GM10266 (cell line): ENCODE data around the gene ADGRL2.

Experiments
- DNase-seq: peaks from one replicate; pipeline ENCODE4 v3.0.0; 2012; ENCODE audit errors: extremely low spot score
- CTCF ChIP-seq: IDR thresholded peaks from 2 replicates; pipeline ENCODE4 v1.5.1; 2012; ENCODE audit warnings: mild to moderate bottlenecking, low read depth; ENCODE audit not compliant: control insufficient read depth, insufficient read depth; ENCODE audit errors: missing control alignments

ADGRL2 gene

GRCh38 chr1:81760477-81761097 is 40.1 kb upstream of the ADGRL2 start:
- no peak for TF ChIP-seq CTCF

DNA sequence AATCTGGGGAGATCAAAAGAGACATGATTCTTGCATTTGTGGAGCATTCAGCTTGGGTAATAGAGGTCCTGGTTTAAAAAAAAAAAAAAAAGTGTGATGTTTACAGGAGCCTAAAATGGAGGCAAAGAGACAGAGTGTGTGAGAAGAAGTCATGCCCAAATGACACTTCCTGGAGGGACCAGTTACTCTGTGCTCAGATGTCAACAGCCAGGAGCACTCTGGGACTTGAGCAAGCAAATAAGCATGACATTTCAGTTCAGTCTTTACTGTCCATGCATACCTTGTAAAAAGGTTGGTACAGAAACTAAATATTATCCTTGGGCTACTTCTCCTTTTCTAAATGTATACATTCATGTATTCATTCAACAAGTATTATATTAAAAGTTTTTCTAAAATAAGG is 25.2 kb upstream of the ADGRL2 start:
- TF ChIP-seq CTCF: no peak
- DNase-seq: no peak

More at GRCh38 chr1:81760477-81761097, 40.1 kb upstream of the ADGRL2 start:
- no peak for DNase-seq

DNA sequence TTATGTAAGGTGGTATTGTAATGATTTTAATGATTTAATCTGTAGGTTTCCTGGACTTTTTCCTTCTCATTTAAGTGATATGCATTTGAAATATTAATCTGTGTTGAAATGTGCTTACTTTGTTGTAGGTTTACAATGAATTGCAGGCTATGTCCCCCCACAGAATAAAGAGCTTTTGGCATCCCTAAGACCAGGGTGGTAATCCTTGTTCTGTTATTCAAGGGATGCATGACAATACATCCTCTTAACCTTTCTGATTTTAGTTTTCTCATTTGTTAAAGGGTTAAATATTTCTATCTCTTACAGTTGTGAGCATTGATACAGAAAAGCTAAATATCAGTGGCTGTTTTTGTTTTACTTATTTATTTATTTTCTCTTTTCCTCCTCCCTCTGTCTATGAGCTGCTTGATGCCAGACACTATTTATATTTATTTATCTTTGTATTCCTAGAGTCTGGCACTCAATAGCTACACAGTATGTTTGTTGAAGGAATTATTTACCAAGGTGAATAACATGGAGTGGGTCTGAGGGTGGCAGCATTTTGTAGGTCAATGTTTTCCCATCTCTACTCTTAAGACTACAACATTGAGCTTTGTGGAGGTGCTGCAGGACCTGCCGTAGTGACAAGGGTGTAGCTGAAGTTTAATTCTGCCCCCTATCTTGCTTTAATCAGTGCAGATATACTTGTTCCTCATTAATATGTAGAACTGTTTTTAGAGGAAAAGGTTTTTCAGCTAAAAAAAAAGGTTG is 19.9 kb upstream of the ADGRL2 start:
- DNase-seq: no peak
- no peak for TF ChIP-seq CTCF

DNA sequence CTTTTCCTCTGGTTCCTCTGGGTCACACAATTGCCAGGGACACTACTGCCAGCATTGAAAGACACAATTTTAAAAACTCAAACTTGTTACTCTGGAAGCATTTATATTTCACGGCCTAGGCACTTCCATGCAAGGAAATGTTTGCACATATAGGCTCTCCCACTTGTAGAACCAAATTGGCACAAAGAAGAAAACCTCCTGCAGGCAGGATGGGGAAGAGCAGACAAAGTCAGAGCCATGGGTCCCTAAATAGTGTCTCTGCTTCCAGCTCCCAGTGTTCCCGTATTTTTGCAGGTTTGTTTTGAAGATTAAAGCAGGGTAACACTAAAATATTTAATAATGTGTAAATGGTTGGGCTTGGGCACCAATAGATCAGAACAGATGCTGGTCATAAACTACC is 19.0 kb upstream of the ADGRL2 start:
- no peak for DNase-seq
- TF ChIP-seq CTCF: no peak

- DNase-seq: no peak
- no peak for TF ChIP-seq CTCF
Measured at GRCh38 chr1:81792184-81792583, 8.6 kb upstream of the ADGRL2 start.

- no peak for DNase-seq
- no peak for TF ChIP-seq CTCF
Measured at GRCh38 chr1:81797701-81798100, 3.0 kb upstream of the ADGRL2 start.

GRCh38 chr1:81799939-81800694 is 617 bp upstream of the ADGRL2 start:
- no peak for TF ChIP-seq CTCF
- no peak for DNase-seq
